HG02885 (cell line): Measurements from ENCODE around the gene PLXDC2.

ENCODE experiments used
- ATAC-seq: cut with Tn5 transposase; IDR thresholded peaks from one replicate; pipeline ENCODE4 v1.9.1; 2021; ENCODE audit warnings: mild to moderate bottlenecking; ENCODE audit not compliant: unreplicated experiment, poor library complexity

PLXDC2 gene

DNA sequence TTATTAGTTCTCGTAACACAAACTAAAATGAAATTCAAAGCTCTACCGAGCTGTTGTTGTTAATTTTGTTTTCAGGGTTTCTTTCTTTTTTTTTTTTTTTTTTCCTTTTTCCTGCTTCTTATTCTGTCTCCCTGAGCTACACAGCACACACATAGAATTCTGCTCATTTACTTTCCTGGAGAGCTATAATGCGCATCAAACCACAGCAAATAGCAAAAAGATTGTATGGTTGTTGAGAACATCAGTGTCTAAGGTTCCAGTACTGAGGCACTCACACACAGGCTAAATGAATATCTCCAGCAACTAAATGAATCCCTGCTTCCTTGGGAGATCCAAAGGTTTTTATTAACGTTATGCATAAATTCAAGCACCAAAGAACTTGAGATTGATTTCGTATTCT lies 418.3 kb downstream of the PLXDC2 start:
- ATAC-seq, result no peak

DNA sequence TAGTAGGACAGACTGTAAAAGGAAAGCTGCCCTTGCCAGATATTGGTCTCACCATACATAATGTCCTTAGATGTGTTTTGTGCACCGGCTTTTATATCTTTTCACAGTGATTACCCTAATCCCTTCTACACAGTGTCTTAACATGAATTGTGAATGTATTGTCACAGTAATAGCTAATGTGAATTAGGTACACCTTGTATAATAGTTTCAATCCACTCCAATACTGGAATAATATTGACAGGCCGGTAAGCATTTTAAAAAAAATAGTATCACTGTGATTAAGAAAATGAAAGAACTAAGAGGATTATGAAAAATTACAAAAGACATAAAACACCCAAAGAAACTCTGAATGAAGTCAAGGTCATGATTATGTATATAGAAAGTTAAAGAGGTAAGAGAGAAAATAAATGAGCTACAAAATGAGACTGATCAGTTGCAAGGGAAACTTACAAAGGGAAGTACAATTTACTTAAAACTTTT lies 420.9 kb downstream of the PLXDC2 start:
- no peak for ATAC-seq

DNA sequence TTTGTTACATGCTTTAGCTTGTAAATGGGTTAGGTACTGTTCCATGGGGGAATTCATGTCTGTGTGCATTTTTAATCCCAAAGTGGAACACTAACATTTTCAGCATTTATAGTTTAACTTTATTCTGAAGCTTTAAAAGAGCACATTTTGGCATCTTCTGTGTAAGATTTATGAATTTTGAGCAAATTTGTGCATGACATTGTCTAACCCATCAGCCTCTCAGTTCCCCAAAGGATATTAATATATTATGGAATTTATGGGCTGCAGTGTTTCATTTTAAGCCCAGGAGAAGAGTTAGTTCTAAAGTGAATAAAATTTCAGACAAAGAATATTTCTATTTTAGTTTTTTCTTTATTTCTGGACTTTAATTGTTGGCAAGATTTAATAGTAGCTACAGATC lies 421.4 kb downstream of the PLXDC2 start:
- ATAC-seq, result no peak

DNA sequence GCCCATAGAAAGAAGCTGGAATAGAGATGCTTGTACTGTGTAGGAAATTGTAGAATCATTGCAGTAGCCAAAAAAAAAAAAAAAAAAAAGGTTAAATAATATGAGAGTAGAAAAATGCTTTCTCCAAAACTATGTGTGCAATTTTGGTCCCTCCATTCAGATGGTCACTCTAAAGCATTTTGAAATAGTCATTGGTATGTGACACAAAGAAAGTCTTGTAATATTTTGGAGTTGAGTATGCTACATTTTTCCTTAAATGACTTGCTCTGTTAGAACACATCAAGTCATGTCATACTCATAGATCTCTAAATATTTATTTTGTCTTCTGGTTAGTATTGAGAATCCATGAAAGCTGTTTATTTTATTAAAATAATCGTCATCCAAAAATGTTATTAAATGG lies 424.4 kb downstream of the PLXDC2 start:
- no peak for ATAC-seq

DNA sequence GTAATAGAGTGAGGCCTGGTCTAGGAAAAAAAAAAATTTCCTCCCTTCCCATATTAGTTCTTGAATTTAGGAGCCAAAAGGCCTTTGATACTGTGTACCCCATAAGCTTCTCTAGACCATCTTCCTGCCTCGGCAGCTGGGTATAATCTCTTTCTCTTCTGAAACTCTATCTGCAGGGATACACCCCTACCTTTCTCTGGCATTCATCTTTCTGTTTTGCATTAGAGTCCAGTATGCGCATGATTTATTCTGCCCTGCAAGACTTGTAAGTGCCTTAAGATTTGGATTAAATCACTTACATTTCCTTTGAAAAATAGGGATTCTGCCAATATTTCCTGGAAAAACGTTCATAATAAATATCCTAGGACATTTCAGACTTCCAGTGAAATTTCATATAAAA lies 431.2 kb downstream of the PLXDC2 start:
- ATAC-seq, result no peak

DNA sequence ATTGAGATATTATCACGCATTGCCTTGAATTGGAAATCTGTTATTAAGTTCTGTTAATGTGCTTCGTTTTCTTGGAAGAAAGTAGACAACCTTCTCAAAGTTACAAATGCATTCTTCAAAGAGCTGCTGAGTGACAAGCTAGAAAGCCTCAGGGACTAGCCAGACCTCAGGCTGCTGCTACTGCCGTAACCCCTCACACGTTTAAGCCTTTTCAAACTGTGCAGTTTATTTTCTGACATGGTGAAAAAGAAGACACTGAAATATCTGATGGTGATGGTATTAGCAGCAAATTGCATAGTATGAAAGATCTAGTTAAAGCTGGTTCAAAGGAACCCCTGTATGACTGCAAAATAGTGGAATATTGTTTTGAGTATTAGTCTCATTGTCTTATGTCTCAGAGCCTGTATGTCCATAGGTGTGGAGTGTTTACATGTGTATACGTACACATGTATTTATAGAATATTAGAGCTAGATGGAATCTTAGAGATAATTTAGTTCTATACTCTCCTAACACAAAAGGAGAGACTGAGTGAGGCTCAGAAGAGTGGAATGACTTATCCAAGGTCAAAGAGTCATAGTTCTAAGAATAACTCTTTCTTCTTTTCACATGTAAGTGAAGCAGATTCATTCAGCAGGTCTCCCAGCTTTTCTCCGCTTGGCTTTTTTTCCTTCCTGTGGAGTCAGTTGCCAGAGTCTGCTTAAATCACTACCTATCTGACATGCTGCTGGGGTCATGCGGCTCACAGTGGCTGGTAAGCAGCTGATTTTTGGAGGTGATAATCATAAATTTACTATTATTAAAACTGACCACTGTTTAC lies 431.9 kb downstream of the PLXDC2 start:
- no peak for ATAC-seq

DNA sequence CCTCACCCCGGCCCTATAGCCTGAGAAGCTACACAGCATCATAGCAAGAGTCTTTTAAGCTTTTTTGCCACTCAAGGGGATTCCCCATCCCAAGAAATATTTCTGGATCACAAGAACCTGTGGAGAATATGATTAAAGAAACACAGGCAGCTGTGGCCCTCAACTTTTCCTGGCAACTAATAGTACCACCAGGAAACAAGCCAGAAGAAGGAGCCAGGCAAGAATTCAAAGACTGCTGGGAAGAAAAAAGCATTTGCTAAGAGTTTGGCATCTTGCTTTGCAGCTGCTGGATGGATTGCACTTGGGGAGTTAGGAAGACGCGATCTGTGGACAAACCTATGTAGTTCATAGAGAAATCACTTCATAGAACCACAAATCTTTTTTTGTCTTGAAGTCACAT lies 437.8 kb downstream of the PLXDC2 start:
- no peak for ATAC-seq

DNA sequence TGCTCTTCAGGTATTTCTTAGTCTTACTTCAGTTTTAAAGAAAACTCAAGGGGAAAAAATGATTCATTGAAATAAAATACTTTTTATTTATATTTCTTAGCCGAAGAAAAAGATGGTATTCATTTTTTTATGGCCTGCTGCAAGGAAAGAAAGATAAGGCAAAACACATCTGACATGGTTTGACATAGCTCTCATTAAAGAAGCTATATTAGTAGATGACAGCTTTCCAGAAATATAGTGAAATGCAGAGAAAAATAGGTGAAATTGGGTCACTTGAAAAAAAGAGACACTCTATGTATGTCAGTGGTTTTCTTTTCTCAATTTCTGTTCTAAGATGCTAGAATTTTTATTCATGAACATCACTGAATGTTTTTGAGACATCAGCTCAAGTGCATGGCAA lies 438.3 kb downstream of the PLXDC2 start:
- ATAC-seq, result no peak

DNA sequence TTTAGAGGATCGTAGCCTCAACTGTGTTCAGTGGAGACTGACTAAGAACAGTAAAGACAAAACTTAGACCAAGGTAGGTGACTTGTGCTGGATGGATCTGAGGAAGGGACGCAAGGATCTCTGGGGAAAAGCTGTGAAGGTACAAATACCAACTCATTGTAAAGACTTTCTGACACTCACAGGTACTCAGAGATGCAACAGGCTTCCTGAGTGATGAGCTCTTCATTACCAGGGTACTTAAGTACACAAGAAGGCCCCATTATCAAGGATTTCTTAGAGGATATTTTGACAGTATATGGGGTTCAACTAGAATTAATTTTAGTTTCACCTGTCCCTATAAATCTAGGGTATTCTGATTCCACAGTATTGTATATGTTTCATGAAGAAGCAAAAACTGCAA lies 440.7 kb downstream of the PLXDC2 start:
- ATAC-seq, result no peak

DNA sequence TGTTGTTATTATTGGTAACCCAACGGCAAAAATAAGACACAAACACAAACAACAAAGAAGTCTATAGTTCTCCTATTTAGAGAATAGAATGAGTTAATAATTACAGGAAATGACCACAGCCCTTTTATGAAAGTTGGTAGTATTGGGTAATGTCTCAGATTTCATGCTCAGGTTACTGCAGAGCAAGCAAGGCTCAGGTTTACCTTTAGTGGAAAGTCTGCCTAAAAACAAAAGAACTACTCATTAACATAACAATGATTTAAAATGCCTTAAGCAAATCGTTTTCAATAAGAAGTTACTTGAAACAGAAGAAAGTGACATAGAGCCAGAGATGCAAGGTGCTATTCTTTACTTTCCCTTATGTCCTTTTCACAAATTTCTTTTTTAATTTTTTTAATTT lies 441.2 kb downstream of the PLXDC2 start:
- ATAC-seq, result no peak

DNA sequence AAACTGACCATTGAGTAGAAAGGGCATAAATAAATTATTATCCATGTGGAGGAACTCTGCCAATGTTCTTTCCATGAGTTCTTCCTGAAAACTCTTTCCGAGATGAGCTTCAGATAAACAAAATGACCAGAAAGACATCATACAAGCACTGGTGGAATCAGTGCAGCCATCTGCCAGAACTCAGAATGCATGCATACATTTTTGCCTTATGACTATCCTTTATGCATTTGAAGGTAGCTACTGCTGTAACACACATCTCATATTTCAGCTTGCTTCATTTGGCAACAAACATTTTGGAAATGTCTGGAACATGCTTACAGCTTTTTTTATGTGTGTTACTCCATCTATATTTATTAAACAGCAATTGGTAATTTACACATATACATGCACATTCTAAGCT lies 448.9 kb downstream of the PLXDC2 start:
- ATAC-seq, result no peak

DNA sequence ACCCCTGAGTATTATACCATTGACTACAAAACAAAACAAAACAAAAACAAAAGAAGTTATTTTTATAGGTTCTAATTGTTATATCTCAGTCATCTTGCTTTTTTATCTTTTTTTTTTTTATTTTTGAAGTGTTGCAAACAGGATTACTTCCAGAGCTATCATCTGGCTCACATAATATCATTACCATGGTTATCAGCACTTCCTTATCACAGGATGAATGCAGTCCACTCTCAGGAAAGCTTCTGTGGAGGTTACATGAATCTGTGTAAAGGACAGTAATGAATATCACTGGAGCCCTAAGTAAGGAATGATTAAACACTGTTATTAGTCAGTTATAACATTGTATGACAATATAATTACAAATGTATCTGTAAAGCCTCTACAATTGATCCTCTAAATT lies 451.5 kb downstream of the PLXDC2 start:
- ATAC-seq, result no peak

DNA sequence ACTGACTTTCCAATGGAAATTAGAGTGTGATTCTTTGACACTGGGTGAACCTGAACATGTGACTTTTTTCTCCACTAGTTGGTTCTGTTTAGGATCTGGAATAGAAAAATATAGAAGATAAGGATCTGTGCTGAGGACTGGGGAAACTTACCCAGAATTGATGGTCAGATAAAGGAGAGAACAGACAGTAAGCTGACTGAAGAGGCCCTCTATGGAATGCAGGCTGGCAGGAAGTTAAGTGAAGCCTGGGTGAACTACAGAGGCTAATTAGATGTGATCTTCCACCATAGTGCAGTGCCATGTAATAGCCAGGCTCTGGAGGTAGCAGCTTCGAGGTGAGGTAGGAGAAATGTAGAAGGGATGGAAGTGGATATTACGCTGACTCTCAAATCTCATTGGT lies 455.3 kb downstream of the PLXDC2 start:
- ATAC-seq, result no peak

DNA sequence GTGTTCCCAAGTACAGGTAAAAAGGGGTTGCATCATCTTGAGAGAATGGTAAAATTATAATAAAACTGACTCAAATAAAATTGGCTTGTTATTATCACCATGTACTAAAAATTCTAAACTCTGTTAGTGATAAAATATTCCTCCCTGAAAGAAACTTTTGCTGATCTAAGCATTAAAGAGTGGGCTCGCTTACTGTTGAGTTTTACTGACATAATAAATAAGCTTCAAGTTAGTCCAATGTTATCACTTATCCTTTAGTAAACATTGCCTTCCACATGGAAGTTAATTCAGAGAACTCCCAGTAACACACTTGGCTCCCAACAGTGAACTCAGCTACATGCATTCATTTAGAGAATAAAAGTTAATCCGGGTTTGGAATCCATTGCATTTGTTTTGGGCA lies 456.4 kb downstream of the PLXDC2 start:
- no peak for ATAC-seq

DNA sequence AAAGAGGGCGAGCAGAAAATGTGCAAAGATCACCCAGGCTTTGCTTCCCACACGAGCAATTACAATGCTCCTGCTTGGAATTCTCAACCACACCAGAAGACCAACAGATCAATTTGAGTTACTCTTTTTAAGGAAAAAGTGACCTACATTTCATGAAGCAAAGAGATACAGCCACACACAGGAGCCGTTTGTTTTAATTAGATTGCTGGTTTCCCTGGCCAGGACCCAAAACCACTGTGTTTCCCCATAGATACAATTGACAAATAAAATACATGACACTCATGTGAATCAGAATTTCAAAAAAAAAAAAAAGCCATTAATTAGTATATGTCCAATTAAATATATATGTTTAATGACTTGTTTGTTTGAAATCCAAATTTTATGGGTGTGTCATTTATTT lies 458.3 kb downstream of the PLXDC2 start:
- no peak for ATAC-seq

DNA sequence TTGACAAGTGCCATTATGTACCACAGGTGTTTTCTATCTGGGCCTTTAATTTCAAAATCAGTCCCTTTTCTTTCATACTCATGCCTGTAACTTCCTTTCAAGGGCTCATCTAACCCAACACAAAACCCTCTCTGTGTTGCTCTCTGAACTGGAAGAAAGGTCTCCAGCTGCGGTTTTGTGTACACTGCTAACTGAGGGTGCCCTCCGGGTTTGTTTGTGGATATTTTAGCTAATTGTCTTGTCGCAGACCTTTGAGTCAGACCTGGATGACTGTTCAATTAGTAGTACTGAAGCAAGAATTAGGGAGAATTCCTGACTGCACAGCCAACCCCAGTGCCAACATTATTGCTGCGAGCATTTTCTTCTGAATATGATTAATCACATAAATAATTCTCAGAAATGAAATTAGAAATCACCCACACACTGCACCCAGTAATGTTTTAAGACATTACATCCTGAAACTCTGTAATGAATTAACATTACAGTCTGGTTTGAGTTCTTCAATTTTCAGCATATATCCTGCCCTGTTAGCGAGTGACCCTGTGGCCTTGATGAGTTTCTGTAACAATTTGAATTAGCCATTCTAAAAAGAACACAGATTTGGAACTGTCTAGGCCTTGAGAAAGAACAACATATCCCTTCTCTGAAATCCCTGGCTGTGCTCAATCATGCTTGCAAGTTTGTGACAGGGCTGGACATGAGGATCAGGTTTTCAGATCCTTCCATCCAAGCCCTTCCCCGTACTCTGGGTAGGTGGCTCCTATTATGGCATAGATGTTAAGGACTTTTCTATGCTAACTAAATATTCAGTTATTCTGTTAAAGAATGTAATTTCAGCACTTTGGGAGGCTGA lies 460.1 kb downstream of the PLXDC2 start:
- no peak for ATAC-seq

DNA sequence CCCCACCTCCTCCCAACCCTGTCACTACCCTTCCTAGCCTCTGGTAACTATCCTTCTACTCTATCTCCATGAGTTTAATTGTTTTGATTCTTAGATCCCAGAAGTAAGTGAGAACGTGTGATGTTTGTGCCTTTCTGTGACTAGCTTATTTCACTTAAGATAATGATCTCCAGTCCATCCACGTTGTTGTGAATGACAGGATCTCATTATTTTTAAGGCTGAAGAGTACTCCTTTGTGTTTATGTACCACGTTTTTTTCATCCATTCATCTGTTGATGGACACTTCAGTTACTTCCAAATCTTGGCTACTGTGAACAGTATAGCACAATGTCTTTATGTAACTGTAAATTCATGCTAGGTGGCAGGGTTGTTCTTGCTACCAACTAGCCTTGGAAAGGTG lies 461.6 kb downstream of the PLXDC2 start:
- ATAC-seq, result no peak

DNA sequence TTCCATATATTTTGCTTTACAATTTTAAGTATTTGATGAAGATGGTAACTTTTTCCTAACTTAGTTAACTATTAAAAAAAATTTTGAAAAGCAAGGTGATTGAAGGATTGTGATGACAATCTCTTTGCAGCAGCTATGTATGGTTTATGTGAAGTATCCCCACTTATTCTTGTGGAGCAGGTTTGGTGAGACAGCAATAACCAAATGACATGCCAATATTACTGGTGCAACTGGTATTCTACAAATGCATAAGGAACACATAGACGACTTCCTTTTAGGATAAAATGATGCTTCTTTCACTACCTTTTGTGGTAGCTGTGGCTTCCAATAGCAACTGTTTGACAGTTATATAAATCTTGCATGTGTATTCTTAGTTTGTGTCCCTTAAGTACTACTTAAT lies 465.3 kb downstream of the PLXDC2 start:
- no peak for ATAC-seq

DNA sequence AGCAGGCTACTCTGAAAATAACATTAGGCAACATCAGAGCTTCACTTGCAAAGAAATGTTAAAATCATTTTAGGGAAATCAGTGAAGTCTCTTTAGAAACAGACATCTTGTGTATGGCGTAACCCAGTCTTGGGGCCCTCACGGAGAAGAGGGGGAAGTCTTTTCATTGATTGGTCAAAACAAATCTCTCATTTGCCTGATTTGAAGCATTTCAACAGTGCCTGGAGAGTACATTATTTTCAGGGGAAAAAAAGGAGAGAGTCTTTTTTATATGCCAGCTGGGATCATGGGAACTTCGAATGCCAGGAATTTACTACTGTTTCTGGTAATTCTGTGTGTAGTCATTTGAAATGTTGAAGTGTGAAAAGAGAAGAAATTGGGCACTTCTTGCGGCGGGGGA lies 471.4 kb downstream of the PLXDC2 start:
- no peak for ATAC-seq

DNA sequence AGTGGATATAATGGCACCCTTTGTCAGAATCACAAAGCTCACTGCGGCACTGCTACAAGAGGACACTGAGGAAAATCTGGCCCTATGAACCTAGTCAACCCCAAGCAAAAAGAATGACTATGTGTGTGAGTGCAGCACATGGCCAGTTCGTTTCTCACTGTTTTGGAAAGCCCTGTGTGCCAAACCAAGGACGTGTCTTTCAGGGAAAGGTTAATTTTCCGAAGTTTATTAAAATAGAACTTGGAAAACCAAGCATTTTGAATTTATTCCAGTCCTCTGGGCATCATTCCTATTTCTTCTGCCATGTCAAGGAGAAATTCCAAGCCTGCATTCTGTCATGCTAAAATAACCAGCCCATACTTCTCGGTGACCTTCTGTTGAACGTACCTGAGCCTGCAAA lies 471.8 kb downstream of the PLXDC2 start:
- no peak for ATAC-seq

DNA sequence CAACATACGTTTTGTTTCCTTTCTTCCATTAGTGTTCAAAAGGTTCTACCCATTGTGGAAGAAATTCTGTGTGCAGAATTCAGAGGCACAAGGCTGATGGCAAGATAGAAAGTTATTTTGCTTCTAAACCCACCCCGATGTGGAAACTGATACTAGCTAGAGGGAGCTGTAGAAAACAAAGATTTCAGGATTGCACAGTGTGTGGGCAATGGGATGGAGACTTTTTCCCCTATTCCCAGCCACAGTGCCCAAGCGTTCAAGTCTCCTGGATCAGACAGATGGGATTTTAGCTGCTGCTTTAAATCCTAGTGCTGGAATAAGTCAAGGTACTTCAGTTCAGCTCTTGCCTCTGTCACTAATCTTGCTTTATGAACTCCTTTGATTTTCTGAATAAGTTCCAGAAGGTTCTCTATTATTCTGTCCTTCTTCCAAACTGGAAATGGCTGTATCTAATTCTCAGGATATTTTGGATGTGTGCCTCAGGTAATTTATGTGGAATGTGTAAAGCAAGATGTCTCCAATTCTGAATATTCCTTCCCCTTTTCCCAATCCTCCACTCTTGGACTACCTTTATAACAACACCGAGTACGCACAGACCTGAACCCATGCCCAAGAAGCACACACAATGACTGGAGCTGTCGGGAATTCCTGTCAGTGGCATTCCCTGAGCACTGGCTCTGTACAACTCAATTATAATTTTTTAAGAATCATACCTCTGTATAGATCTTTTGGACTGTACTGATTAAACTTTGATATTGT lies 473.0 kb downstream of the PLXDC2 start:
- ATAC-seq, result no peak
